Measurements from ENCODE around the gene FMNL2.

The FMNL2 gene

DNA sequence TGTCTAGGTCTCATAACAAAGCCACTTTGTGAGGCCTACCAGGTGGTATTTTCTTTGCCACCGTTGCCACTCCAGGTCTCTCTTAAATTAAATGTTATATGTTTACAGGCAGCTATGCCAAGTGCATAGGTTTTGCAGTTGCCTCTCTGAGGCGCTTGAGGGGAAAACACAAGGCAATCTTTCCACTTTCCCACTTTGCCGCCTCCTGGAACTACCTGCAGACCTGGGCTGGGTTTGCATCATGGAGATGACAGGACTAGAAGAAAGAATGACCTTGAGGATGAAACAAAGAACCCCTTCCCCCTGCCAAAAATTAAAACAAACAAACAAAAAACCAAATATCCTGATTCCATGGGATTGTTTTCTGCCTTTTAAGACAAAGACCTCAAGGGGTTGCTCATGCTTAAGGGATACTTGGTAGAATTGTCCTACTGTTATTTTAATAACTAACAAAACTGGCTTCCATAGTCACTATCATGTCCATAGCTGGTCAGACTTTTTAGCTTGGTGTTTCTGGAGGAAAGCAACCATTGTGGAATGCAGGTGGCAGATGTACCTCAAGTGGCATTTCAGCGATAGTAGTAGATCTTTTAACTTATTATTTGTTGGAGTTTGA is 222.4 kb downstream of the FMNL2 start:
- DNase-seq (ENCODE audit: low read depth): no peak

DNA sequence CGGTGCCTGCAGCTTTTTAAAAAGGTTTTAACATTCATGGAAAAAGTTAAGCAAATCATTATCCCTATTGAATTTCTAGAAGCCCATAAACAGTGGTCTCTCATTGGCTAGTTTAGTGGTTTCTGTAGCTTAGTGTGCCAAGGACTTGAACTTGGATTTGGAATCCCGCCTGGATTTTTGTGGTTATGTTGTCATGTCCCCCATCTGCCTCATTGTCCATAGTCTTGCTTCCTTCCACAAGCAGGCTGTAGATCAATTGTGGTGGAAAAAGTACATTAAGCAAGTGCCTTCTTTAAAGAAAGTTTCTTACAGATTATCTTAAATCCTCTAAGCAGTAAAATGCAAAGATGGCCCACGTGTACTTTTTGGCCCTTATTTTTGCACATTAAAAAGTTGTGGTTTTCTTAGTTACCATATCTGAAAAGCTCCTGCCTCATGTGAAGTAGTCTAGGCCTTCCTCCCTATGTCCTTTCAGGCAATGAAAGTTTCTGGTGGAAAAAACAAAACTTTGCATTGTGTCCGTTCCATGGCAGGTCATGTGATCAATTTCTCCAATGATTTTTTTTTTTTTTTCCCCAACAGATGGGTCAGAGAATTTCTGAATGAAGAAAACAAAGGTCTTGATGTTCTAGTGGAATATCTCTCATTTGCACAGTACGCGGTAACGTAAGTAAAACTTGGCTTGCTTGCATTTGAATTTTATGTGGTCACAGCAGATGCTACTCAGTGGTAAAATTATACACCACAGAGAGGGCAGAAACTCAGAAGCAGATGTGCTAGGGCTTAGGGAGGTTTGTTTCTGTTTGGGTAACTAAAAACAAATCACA is 223.4 kb downstream of the FMNL2 start:
- DNase-seq (ENCODE audit: low read depth): no peak

GRCh38 chr2:152559008-152559407 is 224.0 kb downstream of the FMNL2 start:
- DNase-seq (ENCODE audit: low read depth): no peak

DNA sequence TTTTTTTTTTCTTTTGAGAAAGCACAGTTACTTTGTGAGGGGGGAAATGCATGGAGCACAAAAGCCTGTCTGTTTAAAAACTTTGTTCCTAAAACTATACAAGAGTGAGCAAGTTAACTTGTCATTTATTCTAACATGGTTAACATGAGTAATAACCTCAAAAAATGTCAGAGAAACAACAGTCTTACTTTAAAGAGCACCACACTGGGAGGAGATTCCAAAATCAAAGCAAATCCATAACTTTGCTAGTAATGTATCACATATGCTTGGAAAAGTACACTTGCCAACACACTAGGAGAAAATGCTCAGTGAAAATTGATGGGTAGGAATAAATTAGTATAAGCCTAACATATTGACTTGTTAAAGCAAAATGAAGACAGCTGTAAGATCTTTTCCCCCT is 225.2 kb downstream of the FMNL2 start:
- DNase-seq (ENCODE audit: low read depth): no peak

GRCh38 chr2:152560873-152561595 is 226.1 kb downstream of the FMNL2 start:
- DNase-seq (ENCODE audit: low read depth): no peak

- no peak for DNase-seq (ENCODE audit: low read depth)
Measured at GRCh38 chr2:152562198-152562884, 227.4 kb downstream of the FMNL2 start.

GRCh38 chr2:152563764-152564163 is 228.8 kb downstream of the FMNL2 start:
- no peak for DNase-seq (ENCODE audit: low read depth)

DNA sequence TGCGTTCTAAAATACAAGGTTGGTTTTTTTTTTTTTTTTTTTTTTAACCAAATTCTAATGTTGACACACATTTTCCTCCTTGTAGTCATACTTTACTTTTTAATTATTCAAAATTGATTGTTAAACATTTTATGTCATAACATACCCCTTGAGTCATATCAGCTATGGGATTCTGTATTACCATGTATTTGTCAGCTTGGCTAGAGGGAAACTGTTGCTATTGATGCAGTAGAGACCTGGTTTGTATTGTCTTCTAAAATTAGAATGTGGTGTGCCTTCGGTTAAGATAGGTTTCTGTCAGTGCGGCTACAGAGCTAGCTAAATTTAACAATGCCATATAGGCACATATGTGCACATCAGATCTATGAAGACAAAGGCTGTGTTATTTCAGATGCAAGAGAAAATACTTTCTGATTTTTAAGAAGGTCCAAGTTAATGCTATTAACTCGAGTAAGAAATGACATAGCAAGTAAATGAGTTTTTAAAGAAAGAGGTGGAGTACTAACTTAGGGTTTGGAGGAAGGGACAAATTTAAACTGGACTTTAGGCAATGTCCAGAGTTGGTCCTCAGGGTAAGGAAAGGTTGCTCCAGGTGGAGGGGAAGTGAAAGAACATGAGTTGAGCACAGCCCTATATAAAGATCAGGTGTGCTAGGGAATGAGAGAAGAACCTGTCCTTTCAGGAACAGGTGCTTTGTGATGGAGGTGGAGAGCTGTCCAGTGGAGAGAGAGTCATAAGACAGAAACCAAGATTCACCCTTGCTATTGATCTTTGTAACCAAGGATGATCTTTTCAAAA is 230.0 kb downstream of the FMNL2 start:
- DNase-seq (ENCODE audit: low read depth): no peak

GRCh38 chr2:152565884-152566727 is 231.1 kb downstream of the FMNL2 start:
- DNase-seq (ENCODE audit: low read depth): no peak

- DNase-seq (ENCODE audit: low read depth): no peak
Measured at GRCh38 chr2:152566728-152567069, 231.7 kb downstream of the FMNL2 start.

GRCh38 chr2:152568531-152568930 is 233.6 kb downstream of the FMNL2 start:
- no peak for DNase-seq (ENCODE audit: low read depth)

GRCh38 chr2:152569186-152569585 is 234.2 kb downstream of the FMNL2 start:
- no peak for DNase-seq (ENCODE audit: low read depth)

DNA sequence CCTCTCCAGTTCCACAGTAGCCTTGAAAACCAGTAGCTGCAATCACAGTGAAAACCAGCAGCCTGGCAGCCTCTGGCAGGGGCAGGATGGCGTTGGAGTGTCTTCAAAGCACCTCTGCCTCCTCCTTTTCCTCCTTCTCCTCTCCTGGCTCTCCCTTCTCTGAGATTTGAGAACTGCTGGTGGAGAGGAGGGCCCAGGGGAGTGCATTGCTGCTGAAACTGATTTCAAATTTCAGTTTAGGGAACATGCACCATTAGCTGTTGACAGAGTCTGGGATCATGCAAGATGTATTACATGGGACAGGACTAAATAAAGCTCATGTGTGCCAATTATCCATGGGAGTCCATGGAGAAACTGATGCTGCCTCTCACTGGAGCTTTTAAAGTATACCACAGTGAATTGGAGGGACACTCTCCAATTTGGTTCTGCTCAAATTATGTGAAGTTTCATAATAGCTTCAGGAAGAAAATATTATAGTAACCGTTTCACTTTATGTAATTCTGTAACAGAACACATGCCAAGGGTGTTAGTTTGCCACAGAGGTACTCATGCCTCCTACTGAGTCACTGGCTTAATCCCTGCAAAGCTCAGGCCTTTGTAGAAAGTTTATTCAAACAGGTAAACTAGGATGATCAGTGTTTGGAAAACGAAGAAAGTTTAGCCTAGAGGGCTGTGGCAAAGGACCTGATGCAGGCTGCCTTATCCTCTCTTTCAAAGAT is 236.2 kb downstream of the FMNL2 start:
- no peak for DNase-seq (ENCODE audit: low read depth)

DNA sequence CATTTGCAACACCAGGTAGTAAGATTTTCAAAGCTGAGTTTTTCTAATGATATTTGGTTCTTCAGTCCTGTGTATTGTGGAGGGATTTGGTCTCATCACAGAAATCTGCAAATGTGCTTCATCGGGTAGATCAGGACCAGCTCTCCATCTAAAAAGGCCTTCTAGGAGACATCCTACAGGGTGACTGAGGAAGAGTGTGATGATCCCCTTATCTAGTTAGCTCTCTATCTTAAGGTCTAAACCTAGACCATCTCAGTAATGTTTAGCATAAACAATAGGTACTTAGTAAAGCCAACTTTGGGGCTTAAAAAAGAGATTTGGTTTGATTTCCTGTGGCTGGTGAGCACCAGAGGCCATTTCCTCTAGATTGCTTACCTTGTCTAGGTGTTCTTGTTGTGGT is 237.1 kb downstream of the FMNL2 start:
- no peak for DNase-seq (ENCODE audit: low read depth)

- DNase-seq (ENCODE audit: low read depth): no peak
Measured at GRCh38 chr2:152573168-152573567, 238.2 kb downstream of the FMNL2 start.

- no peak for DNase-seq (ENCODE audit: low read depth)
Measured at GRCh38 chr2:152577579-152577978, 242.6 kb downstream of the FMNL2 start.

DNA sequence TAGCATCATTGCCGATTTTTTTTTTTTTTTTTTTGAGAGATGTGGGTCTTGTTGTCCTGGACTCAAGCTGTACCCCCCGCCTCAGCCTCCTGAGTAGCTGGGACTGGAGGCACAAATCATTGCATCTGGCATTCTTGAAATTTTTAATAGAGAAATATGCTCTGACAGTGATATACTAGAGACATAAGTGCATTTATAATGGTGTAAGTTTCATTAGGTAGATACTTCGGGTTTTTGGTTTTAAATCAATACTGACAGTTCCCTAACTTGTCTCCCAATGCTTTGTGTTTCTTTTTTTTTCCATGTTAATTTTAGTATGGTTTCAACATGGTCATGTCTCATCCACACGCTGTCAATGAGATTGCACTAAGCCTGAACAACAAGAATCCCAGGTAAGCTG is 243.6 kb downstream of the FMNL2 start:
- no peak for DNase-seq (ENCODE audit: low read depth)

- no peak for DNase-seq (ENCODE audit: low read depth)
Measured at GRCh38 chr2:152580714-152581113, 245.7 kb downstream of the FMNL2 start.

DNA sequence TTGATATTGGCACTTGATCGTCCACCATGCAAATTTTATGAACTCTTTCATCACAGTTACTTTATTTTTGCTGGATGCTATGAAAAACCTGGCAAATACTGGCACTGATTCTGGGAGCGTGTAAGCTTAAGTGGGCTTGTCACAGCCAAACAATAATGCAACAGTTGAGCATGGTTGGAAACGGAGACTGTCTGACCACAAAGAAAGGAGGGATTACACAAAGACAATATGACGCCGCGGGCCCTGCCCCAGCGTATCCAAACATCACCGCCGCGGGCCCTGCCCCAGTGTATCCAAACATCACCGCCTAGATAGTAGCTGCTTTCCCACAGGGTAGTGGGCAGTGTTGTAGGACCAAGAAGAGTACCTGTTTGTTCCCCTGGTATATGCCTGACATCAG is 246.4 kb downstream of the FMNL2 start:
- DNase-seq (ENCODE audit: low read depth): no peak

DNA sequence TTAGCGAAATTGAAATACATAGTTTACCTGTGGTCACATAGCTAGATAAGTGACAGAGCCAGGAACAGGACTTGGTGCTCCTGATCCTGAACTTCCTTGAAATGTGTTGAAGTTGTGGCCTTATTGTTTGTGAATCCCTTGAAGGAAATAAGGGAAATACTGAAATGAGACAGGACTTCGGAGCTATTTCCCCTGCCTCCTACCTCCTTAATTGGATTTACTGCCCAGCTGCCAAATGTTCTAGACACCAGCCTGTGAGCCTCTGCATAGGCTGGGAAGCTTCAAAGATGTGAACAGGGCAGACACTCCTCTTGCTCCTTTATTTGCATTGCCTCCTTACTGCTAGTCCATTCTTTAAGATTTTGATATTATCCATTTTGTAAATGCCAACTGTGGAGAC is 247.1 kb downstream of the FMNL2 start:
- no peak for DNase-seq (ENCODE audit: low read depth)

All from activated T-cell treated with anti-CD3 and anti-CD28 coated beads for 1 hour (primary cell).